Fibroblast of lung (primary cell): ENCODE measurements around the gene RCOR1. TPM values are rescaled to one million over a fixed set of nuclear protein-coding genes. Genes with fewer than 3 reads are reported as not detected.
A peak's percentile ranks its signal among the peaks of the same experiment; 100 is the strongest.

Experiments
- DNase-seq, 2 donors: peaks; one replicate each; pipeline versions ENCODE4 v3.0.0 to v3.0.0-alpha.2; 2010; ENCODE audit warnings: low read depth in 2 of 2
- H2AFZ ChIP-seq: 2 replicates; pipeline ENCODE4 v1.5.1; 2012; ENCODE audit warnings: low read length, control low read depth, inconsistent platforms
- H3K27ac ChIP-seq: 2 replicates; pipeline ENCODE4 v1.5.1; 2011; ENCODE audit warnings: low read length, control low read depth; ENCODE audit not compliant: insufficient read depth
- H3K27me3 ChIP-seq: 2 replicates; pipeline ENCODE4 v1.5.1; 2011; ENCODE audit warnings: mild to moderate bottlenecking, low read length; ENCODE audit not compliant: control insufficient read depth, insufficient read depth
- H3K36me3 ChIP-seq: 2 replicates; pipeline ENCODE4 v1.5.1; 2011; ENCODE audit warnings: low read length; ENCODE audit not compliant: control insufficient read depth, insufficient read depth
- H3K4me1 ChIP-seq: 2 replicates; pipeline ENCODE4 v1.5.1; 2011; ENCODE audit warnings: low read length; ENCODE audit not compliant: control insufficient read depth, insufficient read depth; ENCODE audit errors: extremely low read depth
- H3K4me2 ChIP-seq: 2 replicates; pipeline ENCODE4 v1.5.1; 2011; ENCODE audit warnings: low read length, control low read depth; ENCODE audit not compliant: insufficient read depth; ENCODE audit errors: extremely low read depth
- H3K4me3 ChIP-seq, 4 experiments: fragments of 200-600 bp in 1 of 4; sonication (generic) in 1 of 4; replicated peaks in 1 of 4; 2 replicates each; pipeline ENCODE4 v1.5.1; 2011 to 2016; ENCODE audit warnings: low read length in 4 of 4, low read depth in 3 of 4, mild to moderate bottlenecking in 3 of 4, control low read depth in 2 of 4, inconsistent platforms in 1 of 4, mixed read lengths in 1 of 4; ENCODE audit not compliant: insufficient read depth in 1 of 4; ENCODE audit errors: control extremely low read depth in 1 of 4
- H3K79me2 ChIP-seq: 2 replicates; pipeline ENCODE4 v1.5.1; 2012; ENCODE audit warnings: mild to moderate bottlenecking, low read length, inconsistent platforms; ENCODE audit not compliant: control insufficient read depth, insufficient read depth
- H3K9ac ChIP-seq: 2 replicates; pipeline ENCODE4 v1.5.1; 2011; ENCODE audit warnings: mild to moderate bottlenecking, low read length, control low read depth; ENCODE audit not compliant: insufficient read depth
- H3K9me3 ChIP-seq: 2 replicates; pipeline ENCODE4 v1.5.1; 2012; ENCODE audit warnings: low read depth, low read length; ENCODE audit not compliant: control insufficient read depth, insufficient read depth
- H4K20me1 ChIP-seq: 2 replicates; pipeline ENCODE4 v1.5.1; 2011; ENCODE audit warnings: low read length; ENCODE audit not compliant: control insufficient read depth, insufficient read depth; ENCODE audit errors: extremely low read depth
- EZH2 ChIP-seq: IDR thresholded peaks from 2 replicates; pipeline ENCODE4 v1.5.1; 2012; ENCODE audit warnings: low read length, control low read depth, mild to moderate bottlenecking; ENCODE audit errors: missing control alignments
- polyA plus RNA-seq, 2 donors: library from polyadenylated mRNA; depleted of rRNA in 1 of 2; stranded (reverse) in 1 of 2; unstranded in 1 of 2; fragments of >200 nt; gene quantifications; 2 replicates each; pipeline ENCODE4 v1.2.1, GENCODE V29; 2011 to 2012; ENCODE audit warnings: missing spikeins in 1 of 2
- total RNA-seq: library from RNA; depleted of rRNA; stranded (reverse); fragments of >200 nt; gene quantifications from 2 replicates; pipeline ENCODE4 v1.2.1, GENCODE V29; 2014
- TF ChIP-seq, protein P1 (sequence below), 2 donors: IDR thresholded peaks in 1 of 2; conservative IDR thresholded peaks in 1 of 2; 1 replicate in 1 of 2; 2 replicates in 1 of 2; pipeline ENCODE4 v1.5.1; 2011 to 2012; ENCODE audit warnings: low read length in 2 of 2, control low read depth in 1 of 2, inconsistent platforms in 1 of 2, low read depth in 1 of 2, mild to moderate bottlenecking in 1 of 2

The RCOR1 gene
- total and polyA plus RNA-seq, 2 donors (not counting 1 experiment from before 2014, with no cell fraction given): 11.4 to 19.6 TPM

DNA sequence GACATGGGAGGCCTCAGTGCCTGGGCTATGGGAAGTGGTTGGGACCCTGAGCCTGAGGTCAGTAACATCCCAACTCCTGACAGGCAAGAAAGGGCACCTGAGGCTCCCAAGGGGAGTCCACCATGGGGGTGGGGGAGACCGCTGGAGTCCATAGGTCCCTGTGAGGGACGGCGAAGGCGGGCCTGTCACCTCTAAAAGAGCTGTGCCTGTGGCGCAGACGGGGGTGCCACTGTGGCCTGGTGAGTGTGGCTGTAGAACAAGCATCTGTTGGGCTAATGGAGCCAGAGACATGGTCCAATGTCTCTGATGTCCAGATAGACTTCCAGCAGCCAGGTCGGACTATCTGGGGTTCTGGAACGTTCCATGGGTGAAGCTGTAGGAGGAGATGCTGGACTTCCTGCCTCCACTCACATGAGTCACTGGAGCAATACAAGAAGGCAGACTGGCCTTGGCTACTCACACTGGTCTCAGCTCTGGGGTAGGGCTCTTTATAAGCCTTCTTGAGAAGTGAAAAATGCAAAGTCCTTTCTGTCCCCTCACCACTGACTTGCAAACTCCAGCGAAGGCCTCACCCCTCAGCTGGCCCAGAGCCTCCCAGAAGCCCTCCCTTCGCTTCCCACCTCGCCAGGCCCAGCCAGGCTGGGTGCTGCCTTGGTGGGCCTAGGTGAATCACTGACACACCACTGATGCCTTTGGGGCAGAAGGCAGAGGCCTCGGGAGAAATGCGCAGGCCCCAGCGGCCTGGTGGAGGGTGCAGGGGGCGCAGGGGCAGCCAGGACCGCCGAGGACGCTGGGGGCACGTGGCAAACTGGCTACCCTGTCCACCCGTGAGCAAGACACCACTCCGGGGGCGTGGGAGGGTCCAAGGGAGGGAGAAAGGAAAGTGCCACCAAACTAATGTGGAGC, 183.7 kb downstream of the RCOR1 start:
- H3K4me3 ChIP-seq: no peak overlapping the region
- peaks cover 3% of the 10 kb centered on the region for H3K4me1 ChIP-seq
- peak; percentile 45 to 85 for DNase-seq
- no peaks in the 10 kb centered on the region for H3K9me3 ChIP-seq
- H3K27me3 ChIP-seq: no peaks in the 10 kb centered on the region
- H3K79me2 ChIP-seq: peaks cover 24% of the 10 kb centered on the region
- H3K27ac ChIP-seq: peak overlapping the region; percentile 19
- H3K4me2 ChIP-seq: no peak overlapping the region
- no peaks in the 10 kb centered on the region for H3K36me3 ChIP-seq
- no peak for TF ChIP-seq EZH2
- TF ChIP-seq, protein P1, sequence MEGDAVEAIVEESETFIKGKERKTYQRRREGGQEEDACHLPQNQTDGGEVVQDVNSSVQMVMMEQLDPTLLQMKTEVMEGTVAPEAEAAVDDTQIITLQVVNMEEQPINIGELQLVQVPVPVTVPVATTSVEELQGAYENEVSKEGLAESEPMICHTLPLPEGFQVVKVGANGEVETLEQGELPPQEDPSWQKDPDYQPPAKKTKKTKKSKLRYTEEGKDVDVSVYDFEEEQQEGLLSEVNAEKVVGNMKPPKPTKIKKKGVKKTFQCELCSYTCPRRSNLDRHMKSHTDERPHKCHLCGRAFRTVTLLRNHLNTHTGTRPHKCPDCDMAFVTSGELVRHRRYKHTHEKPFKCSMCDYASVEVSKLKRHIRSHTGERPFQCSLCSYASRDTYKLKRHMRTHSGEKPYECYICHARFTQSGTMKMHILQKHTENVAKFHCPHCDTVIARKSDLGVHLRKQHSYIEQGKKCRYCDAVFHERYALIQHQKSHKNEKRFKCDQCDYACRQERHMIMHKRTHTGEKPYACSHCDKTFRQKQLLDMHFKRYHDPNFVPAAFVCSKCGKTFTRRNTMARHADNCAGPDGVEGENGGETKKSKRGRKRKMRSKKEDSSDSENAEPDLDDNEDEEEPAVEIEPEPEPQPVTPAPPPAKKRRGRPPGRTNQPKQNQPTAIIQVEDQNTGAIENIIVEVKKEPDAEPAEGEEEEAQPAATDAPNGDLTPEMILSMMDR (conservative IDR thresholded peaks at IDR 0.05 in 1 of 2, IDR thresholded peaks at IDR 0.05 in 1 of 2; ENCODE audit: low read depth in 1 of 2, low read length in 2 of 2): no peak
- peak overlapping the region; percentile 59 for H2AFZ ChIP-seq
- no peak overlapping the region for H3K9ac ChIP-seq
- H4K20me1 ChIP-seq: no peaks in the 10 kb centered on the region

DNA sequence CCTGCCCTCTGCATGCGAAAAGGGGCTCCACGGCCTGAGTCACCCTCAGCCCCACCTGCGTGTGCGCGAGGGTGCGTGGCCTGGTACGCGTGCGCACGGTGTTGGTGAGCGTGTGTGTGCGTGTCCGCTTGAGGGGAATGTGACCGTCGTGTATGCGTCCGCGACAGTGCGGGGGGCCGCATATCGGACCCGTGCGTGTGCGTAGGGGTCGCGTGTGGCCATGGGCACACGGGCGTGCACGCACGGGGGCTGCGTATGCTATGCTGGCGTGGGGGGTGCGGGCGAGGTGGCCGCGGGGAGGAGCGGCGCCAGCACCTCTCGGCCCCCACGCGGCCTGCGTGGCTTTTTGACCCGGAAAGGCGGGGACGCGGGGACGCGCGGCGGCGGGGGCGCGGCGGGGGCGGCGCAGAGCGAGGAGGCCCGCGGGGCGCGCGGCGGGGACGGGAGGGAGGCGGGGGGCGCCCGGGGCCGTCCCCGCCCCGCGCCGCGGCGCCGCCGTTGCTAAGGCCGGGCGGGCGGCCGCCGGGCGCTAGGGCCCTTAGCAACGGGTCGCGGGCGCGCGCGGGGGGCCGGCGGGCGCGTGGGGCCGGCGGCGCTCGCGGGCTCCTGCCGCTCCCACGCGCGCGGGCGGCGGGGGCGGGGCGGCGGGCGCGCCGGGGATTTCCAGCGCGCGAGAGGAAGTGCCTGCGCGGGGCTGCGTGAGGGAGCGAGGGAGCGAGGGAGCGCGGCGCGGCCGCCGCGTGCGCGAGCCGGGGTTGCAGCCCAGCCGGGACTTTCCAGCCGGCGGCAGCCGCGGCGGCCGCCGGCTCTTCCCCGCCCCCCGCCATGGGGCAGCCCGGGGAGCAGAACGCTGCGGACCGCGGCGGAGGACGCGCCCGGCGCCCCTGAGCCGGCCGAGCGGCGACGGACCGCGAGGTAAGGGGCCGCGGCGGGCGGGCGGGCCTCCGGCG, 184.6 kb downstream of the RCOR1 start, which contains the start of gene TRAF3:
TSS of gene TRAF3 (plus strand) at position 689 of the 950 bp plus-strand sequence. CDS start 92,753 bp downstream, outside the sequence.
- Histone ChIP-seq H3K9me3 (no peaks in the 10 kb centered on the region), H3K4me1 (peaks cover 3% of the 10 kb centered on the region), H3K9ac (peak within 1 kb of the TSS; percentile 85), H2AFZ (peak within 1 kb of the TSS; percentile 59), H3K27ac (peak within 1 kb of the TSS; percentile 43), H3K79me2 (peaks cover 27% of the 10 kb centered on the region), H3K4me2 (peak within 1 kb of the TSS; percentile 74), H3K27me3 (no peaks in the 10 kb centered on the region), H4K20me1 (no peaks in the 10 kb centered on the region), H3K4me3 (peak within 1 kb of the TSS; percentile 57 to 92 (median 67)), H3K36me3 (no peaks in the 10 kb centered on the region)
- peak; percentile 45 to 66 for DNase-seq
- TF ChIP-seq EZH2: no peak
- TF ChIP-seq, protein P1 (conservative IDR thresholded peaks at IDR 0.05 in 1 of 2, IDR thresholded peaks at IDR 0.05 in 1 of 2; ENCODE audit: low read depth in 1 of 2, low read length in 2 of 2): no peak
